Pancreas (tissue), 10 donors: Measurements from ENCODE around the gene NIN. TPM values are rescaled to one million over a fixed set of nuclear protein-coding genes. Genes with fewer than 3 reads are reported as not detected.
"Not testable (repeated sequence)": the region's sequence is repeated elsewhere in the genome, so short reads cannot be mapped to it uniquely, and the experiment has no call there.

Source experiments
- ATAC-seq, 4 donors: fragments of 200-7000 bp; cut with Tn5 transposase; one replicate each; pipeline versions ENCODE4 v1.8.0 to v1.9.1; 2020; ENCODE audit warnings: mild to moderate bottlenecking in 4 of 4, moderate library complexity in 4 of 4
- DNase-seq, 6 donors: peaks; one replicate each; pipeline ENCODE4 v3.0.0-alpha.2; 2020
- FAIRE-seq: peaks from 2 replicates; lab custom pipeline; 2012; peaks lifted over from hg19 to GRCh38; lab: Jason Lieb, UNC
- H3K27ac ChIP-seq, 4 donors: fragments of 200-600 bp; sonication (generic); 1 replicate in 3 of 4; 2 replicates in 1 of 4; pipeline versions ENCODE4 v1.5.0 to v1.8.0; 2020
- H3K27me3 ChIP-seq, 4 donors: fragments of 200-600 bp; one replicate each; pipeline ENCODE4 v1.8.0; 2021
- H3K36me3 ChIP-seq, 3 donors: fragments of 200-600 bp; sonication (generic) in 1 of 3; one replicate each; pipeline versions ENCODE4 v1.5.0 to v1.8.0; 2020 to 2021
- H3K4me1 ChIP-seq, 3 donors: fragments of 200-600 bp; one replicate each; pipeline ENCODE4 v1.8.0; 2021
- H3K4me3 ChIP-seq, 4 donors: fragments of 200-600 bp; sonication (generic) in 2 of 4; one replicate each; pipeline versions ENCODE4 v1.5.0 to v1.8.0; 2020 to 2021
- H3K9me3 ChIP-seq, 4 donors: fragments of 200-600 bp; one replicate each; pipeline ENCODE4 v1.8.0; 2021
- WGBS, 2 donors: extraction: QIAGEN DNeasy Blood & Tissue Kit; methylation state at CpG; one replicate each; pipeline ENCODE4 v1.1.7; 2013; 5-methylcytosine and 5-hydroxymethylcytosine counted together
- intact Hi-C, 3 donors: fragments of 100-400 bp; cut with DNase I; formaldehyde crosslinking; loops; one replicate each; pipeline versions ENCODE4 v1.11.1 to v1.14.2; 2022
- polyA plus RNA-seq, 2 donors: library from polyadenylated mRNA; stranded (reverse); fragments of 200-250 nt; gene quantifications; one replicate each; pipeline ENCODE4 v1.2.3, GENCODE V29; 2013
- total RNA-seq, 6 donors: library from RNA; stranded (reverse); fragmentation: NEBNext Ultra II Directional in 4 of 6; extraction: Animal tissue kit (Norgen Biotek cat#: 25700) in 4 of 6; gene quantifications; one replicate each; pipeline versions ENCODE4 v1.2.1 to v1.2.4, GENCODE V29; 2021 to 2023
- TF ChIP-seq, protein P1 (sequence below), 4 donors: fragments of 200-600 bp; sonication (generic) in 3 of 4; IDR thresholded peaks; one replicate each; pipeline versions ENCODE4 v1.5.0 to v1.8.0; 2021; ENCODE audit warnings: antibody characterized with exemption in 4 of 4
- donor health status: healthy with polysubstance abuse.
- donor health status: DM: no; HTN: no; CAD: no; lungs with moderate emphysema.
- donor health status: DM: no; HTN: no; CAD: no.
- donor health status: control.
- donor health status: control.
- donor health status: Bipolar disorder and iron deficiency.
- donor health status: DM: yes; HTN: yes; CAD: no.
- donor health status: DM: no; HTN: no; CAD: no.
- donor health status: DM: no; HTN: no; CAD: no.
- donor health status: DM: yes; HTN: yes; CAD: no.

NIN gene
- total and polyA plus RNA-seq, 8 donors = 3.1 to 17.9 (median 8.5) TPM

DNA sequence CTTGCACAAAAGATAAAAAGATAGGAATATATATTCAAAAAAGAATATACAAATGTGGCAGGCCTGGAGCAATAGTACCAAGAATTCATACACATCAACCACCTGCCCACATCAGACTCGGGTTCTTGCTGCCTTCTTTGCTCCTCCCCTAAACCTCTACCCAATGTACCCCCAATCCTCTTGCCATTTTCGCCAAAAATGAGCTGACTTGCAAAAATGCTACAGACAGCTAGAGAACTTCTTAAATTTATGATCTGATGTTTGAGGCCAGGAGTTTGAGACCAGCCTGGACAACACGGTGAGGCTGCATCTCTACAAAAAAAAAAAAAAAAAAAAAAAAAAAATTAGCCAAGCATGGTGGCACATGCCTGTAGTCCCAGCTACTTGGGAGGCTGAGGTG, 119.9 kb downstream of the NIN start:
- Histone ChIP-seq H3K9me3 (no peaks in the 10 kb centered on the region), H3K27me3 (no peaks in the 10 kb centered on the region), H3K27ac (no peak overlapping the region), H3K4me3 (no peak overlapping the region), H3K36me3 (no peaks in the 10 kb centered on the region), H3K4me1 (no peaks in the 10 kb centered on the region)
- DNase-seq (no peak), ATAC-seq (no peak), FAIRE-seq (no peak)
- intact Hi-C loops = no loop called here
- 96% methylated on average over 3 of the region's 3 CpGs for WGBS, 2 donors
- TF ChIP-seq, protein P1, sequence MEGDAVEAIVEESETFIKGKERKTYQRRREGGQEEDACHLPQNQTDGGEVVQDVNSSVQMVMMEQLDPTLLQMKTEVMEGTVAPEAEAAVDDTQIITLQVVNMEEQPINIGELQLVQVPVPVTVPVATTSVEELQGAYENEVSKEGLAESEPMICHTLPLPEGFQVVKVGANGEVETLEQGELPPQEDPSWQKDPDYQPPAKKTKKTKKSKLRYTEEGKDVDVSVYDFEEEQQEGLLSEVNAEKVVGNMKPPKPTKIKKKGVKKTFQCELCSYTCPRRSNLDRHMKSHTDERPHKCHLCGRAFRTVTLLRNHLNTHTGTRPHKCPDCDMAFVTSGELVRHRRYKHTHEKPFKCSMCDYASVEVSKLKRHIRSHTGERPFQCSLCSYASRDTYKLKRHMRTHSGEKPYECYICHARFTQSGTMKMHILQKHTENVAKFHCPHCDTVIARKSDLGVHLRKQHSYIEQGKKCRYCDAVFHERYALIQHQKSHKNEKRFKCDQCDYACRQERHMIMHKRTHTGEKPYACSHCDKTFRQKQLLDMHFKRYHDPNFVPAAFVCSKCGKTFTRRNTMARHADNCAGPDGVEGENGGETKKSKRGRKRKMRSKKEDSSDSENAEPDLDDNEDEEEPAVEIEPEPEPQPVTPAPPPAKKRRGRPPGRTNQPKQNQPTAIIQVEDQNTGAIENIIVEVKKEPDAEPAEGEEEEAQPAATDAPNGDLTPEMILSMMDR (IDR thresholded peaks at IDR 0.05) = no peak

GRCh38 chr14:50705026-50705593, 125.9 kb downstream of the NIN start:
- DNase-seq = no peak
- H3K27ac ChIP-seq = no peak overlapping the region
- no peaks in the 10 kb centered on the region for H3K36me3 ChIP-seq
- no peak for ATAC-seq
- H3K27me3 ChIP-seq = no peaks in the 10 kb centered on the region
- WGBS, 2 donors = 94 to 97% methylated on average over 22 of the region's 22 CpGs
- no peaks in the 10 kb centered on the region for H3K4me1 ChIP-seq
- H3K4me3 ChIP-seq = no peak overlapping the region
- intact Hi-C loops = no loop called here
- no peak for FAIRE-seq
- TF ChIP-seq, protein P1 (IDR thresholded peaks at IDR 0.05) = no peak
- H3K9me3 ChIP-seq = no peaks in the 10 kb centered on the region

DNA sequence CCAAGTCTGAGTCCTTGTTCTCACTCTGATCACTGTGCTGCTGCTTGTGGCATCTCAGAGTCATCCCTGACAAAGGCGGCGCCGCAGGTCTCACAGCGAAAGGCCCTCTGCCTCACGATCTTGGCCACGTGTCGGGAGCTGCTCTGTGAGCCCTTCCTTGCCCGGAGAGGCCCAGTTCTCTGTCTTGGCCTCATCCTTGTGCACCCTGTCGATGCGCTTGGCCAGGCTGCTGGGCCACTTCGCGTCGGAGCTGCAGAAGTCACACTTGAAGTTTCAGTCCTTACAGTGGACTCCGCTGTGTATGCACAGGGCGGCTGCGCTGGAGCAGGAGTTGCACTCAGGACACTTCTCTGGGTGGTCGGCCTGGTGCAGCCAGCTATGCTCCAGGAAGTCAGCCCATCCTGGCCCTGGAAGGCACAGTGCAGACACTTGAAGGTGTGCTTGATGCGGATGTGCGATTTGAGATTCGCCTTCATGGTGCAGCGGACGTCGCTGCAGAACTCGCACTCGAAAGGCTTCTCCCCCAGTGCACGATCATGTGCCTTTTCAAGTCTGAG, 126.4 kb downstream of the NIN start:
- 95 to 97% methylated on average over 26 of the region's 26 CpGs for WGBS, 2 donors

DNA sequence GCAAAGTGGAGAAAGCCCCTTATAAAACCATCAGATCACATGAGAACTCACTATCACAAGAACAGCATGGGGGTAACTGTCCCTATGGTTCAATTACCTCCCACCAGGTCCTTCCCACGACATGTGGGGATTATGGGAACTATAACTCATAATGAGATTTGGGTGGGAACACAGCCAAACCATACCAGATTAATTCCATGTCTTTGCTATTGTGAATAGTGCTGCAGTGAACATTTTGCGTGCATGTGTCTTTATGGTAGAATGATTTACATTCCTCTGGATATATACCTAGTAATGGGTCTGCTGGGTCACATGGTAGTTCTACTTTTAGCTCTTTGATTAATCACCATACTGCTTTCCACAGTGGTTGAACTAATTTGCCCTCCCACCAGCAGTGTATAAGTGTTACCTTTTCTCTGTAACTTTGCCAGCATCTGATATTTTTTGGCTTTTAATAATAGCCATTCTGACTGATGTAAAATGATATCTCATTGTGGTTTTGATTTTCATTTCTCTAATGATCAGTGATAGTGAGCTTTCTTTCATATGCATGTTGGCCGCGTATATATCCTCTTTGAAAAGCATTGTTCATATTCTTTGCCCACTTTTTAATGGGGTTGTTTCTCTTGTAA, 133.2 kb downstream of the NIN start:
- Histone ChIP-seq H3K27me3 (no peaks in the 10 kb centered on the region), H3K36me3 (no peaks in the 10 kb centered on the region), H3K9me3 (no peaks in the 10 kb centered on the region), H3K4me3 (no peak overlapping the region), H3K4me1 (no peaks in the 10 kb centered on the region), H3K27ac (no peak overlapping the region)
- DNase-seq (no peak), ATAC-seq (no peak), FAIRE-seq (no peak)
- intact Hi-C loops = no loop called here
- TF ChIP-seq, protein P1 (IDR thresholded peaks at IDR 0.05) = no peak
- 76 to 78% methylated on average over 4 of the region's 4 CpGs for WGBS, 2 donors

More for the DNA sequence above, 126.4 kb downstream of the NIN start:
- Histone ChIP-seq H3K4me3 (no peak overlapping the region), H3K4me1 (no peaks in the 10 kb centered on the region), H3K27me3 (no peaks in the 10 kb centered on the region), H3K9me3 (no peaks in the 10 kb centered on the region), H3K27ac (no peak overlapping the region), H3K36me3 (no peaks in the 10 kb centered on the region)
- FAIRE-seq = no peak
- no peak for DNase-seq
- intact Hi-C loops = no loop called here
- ATAC-seq = no peak
- TF ChIP-seq, protein P1 (IDR thresholded peaks at IDR 0.05) = no peak

GRCh38 chr14:50694260-50694659, 136.7 kb downstream of the NIN start:
- H3K27ac ChIP-seq, DNase-seq, H3K27me3 ChIP-seq, H3K36me3 ChIP-seq, H3K9me3 ChIP-seq, H3K4me3 ChIP-seq, FAIRE-seq, H3K4me1 ChIP-seq, ATAC-seq, intact Hi-C loops: not testable (repeated sequence)
- WGBS, 2 donors = 76 to 97% methylated on average over 3 of the region's 3 CpGs
